M059J (cell line): ENCODE data around the gene VIPR1. TPM values are rescaled to one million over a fixed set of nuclear protein-coding genes. Genes with fewer than 3 reads are reported as not detected.
A peak's percentile ranks its signal among the peaks of the same experiment; 100 is the strongest.

ENCODE experiments used
- DNase-seq: peaks from one replicate; pipeline ENCODE4 v3.0.0-alpha.2; 2012; ENCODE audit warnings: low read depth
- total RNA-seq: library from RNA; depleted of rRNA; stranded (reverse); fragments of >200 nt; shearing (Covaris generic); gene quantifications from 2 replicates; pipeline ENCODE4 v1.2.3, GENCODE V29; 2014

The VIPR1 gene
- total RNA-seq, 1 experiment from 2014 or later, result 0.12 TPM

GRCh38 chr3:42493126-42493797 is 9.2 kb upstream of the VIPR1 start:
- no peak for DNase-seq

- DNase-seq, result no peak
Measured at GRCh38 chr3:42493798-42494151, 8.7 kb upstream of the VIPR1 start.

DNA sequence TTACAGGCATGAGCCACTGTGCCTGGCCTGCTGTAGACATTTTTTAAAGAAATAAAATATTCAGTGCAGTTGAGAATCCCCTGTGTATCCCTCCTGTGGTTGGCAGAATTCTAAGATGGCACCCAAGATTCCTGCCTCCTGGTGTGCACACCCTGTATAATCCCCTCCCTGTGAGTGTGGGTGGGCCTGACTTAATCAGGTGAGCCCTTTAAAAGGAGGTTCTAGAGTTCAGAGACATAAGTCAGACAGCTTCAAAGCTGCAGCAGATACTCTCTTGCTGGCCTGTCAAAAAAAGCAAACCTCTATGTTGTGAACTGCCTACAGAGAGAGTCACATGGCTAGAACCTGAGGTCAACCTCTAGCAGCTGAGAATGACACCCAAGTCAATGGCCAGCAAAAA is 7.0 kb upstream of the VIPR1 start:
- no peak for DNase-seq

- DNase-seq, result peak; percentile 71
Measured at GRCh38 chr3:42497009-42497731, 5.3 kb upstream of the VIPR1 start.

- DNase-seq, result no peak
Measured at GRCh38 chr3:42498034-42498433, 4.4 kb upstream of the VIPR1 start.

GRCh38 chr3:42498791-42499477 is 3.5 kb upstream of the VIPR1 start:
- DNase-seq, result no peak

GRCh38 chr3:42499478-42499871 is 3.0 kb upstream of the VIPR1 start:
- DNase-seq, result no peak

DNA sequence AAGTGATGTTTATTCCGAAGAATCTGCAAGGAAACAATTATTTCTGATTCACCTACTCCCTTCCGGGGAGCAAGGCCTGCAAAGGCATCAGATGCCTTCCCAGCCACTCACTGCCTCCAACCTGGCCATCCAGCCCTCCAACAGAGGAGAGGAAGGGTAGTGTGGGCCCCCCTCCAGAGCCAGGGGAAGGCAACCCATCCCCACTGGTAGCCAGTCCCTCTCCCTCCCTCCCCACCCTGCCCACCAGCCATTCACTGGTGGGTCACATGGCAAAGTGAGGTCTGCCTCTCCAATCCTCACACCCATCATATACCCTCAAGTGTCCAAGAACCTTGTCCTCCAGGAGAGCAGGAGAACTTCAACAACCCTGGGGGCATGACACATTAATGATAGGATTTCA is 2.4 kb upstream of the VIPR1 start:
- DNase-seq, result no peak

GRCh38 chr3:42500909-42501308 is 1.5 kb upstream of the VIPR1 start:
- DNase-seq, result no peak

GRCh38 chr3:42501321-42501680 is 1.1 kb upstream of the VIPR1 start:
- no peak for DNase-seq

DNA sequence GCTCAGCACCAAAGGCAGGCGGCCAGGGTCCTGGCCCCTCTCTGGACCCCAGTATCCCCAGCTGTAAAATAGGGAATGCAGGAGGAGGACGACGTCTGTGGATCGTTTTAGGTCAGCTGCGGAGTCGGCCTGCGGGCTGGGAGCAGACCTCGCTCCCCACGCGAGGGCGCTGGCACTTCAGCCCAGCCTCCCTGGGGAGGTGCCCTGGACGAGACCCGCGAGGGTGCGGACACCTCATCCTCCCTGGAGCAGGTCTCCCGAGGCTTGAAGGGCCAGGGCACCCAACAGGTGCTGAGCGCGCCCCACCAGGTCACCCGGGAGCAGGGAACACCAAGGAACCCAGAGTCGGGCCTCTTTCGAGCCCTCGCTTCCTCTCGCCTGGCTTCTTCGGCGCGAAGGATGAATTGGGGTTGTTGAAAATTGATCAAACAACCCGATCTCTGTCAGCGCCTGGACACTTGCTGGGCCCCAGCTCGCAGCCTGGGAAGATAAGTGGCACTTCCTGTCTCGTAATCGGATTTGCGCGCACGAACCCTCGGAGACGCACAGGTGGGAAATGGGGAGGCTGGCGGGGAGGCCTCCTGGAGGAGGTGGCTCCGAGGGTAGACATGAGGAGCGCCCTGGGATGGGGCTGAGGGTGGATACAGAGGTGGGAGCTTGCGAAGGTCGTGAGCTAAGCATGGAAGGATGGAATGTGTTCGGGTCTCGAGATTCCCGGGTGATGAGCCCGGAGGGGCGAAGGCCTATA is 588 bp upstream of the VIPR1 start:
- peak; percentile 23 for DNase-seq

- no peak for DNase-seq
Measured at GRCh38 chr3:42503251-42503924, 945 bp downstream of the VIPR1 start.

DNA sequence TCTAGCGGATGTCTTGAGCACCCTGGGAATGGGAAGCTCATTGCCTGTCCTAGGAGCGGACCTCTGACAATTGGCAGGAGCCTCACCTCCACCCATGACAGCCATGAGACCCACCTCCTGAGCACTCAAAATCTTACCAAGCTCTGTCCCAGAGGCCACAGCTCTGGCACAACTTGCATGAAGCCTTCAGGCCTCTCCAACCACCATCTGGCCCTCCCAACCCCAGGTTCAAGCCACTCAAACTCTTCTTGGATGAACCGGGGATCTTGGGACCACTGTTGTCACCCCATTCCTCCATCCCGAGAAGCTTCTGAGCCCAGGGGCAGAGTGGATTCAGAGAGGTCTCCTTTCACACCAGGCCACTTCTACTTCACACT is 1.5 kb downstream of the VIPR1 start:
- DNase-seq, result no peak

DNA sequence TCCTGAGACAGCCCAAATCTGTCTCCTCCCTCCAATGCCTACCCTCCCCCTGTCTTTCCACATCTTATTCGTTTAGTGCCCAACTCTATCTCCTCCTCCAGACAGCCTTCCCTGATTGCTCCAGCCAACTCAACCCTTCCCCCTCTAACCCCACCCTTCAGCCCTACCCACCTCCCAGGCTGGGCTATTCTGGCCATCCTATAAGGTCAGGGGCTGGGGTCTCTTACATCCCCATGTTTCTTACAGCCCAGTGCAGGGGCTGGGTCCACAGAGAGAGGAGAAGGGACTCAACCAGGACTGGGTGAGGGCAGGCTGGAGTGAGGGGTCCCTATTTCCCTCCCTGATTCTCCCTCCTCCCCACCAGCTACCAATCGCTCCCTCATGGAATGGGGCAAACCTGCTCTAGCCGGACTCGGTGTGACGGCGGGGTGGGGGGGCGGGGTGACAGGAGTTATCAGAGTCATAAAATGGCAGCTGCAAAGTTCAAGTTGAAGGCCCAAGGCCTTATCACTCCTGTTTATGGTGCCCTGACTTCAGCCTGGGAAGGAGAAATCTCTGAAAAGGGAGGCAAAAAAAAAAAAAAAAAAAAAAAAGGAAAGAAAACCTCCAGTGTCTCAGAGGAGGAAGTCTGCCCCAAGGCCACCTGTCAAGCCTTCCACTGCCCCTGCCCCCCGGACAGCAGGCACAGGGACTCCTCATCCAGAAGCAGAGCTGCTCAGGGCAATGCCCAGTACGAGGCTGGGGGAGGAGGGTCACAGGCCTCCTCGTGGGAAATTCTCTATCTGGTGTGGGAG is 2.1 kb downstream of the VIPR1 start:
- no peak for DNase-seq

- no peak for DNase-seq
Measured at GRCh38 chr3:42505128-42505848, 2.8 kb downstream of the VIPR1 start.

DNA sequence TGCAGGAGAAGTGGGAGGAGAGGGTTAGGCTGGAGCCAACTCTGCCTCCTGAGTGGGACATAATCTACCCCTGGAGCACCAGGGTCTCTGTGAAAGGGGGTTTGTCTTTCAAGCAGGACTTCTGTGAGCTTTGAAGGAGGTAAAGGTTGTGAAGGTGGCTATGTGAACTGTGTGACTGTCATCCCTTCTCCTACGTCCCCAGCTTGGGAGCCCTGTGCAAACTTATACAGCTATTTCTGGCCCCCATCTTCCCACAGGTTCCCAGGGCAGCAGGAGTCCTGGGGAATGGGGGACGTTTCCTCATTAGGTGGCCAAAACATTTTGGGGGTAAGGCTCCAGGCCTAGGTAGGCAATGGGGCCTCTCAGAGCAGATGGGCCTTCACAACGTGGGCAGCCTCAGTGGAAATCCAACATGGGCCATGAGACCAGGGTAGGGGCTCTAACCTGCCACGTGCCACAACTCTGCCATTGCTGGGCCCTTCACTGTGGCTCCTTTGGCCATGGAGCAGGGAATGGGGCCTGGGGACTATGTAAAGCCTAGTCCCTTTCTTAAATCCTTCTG is 3.5 kb downstream of the VIPR1 start:
- DNase-seq, result no peak

DNA sequence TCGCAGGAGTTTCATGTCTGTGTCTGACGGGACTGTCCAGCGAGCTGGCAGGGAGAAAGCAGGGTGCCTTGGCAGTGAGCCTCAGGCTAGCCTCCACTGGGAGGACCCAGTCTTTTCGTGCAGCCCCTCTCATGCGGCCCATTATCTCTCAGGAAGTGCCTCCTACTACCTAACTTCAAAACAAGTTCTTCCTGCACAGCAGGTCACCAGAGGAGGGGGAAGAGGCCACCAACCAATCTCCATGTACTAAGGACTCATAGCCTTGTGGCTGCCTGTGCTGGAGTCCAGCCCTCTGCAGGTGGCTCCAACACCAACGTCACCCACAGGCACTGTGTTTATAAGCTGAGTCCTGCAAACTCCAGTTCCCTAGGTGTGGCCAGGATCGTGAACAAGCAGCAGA is 4.8 kb downstream of the VIPR1 start:
- no peak for DNase-seq

- DNase-seq, result no peak
Measured at GRCh38 chr3:42507761-42508335, 5.4 kb downstream of the VIPR1 start.

DNA sequence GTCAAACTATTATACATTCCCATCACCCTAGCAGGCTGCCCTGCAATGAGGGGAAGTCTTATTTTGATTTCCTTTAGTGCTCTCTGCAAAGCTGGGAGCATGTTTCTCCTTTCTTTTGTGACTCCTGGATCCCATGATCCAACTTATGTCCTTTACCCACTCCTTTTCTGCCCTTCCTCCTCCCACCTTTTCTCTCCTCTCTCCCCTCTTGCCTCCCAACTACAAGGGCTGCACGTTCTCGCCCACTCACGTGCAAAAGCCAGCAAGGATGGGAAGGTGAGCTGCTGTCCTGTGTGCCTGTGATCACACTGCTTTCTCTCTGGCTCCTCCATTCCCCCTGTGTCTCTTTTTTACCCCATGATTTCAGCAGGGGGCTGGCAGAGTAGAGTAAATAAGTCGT is 6.1 kb downstream of the VIPR1 start:
- DNase-seq, result no peak

DNA sequence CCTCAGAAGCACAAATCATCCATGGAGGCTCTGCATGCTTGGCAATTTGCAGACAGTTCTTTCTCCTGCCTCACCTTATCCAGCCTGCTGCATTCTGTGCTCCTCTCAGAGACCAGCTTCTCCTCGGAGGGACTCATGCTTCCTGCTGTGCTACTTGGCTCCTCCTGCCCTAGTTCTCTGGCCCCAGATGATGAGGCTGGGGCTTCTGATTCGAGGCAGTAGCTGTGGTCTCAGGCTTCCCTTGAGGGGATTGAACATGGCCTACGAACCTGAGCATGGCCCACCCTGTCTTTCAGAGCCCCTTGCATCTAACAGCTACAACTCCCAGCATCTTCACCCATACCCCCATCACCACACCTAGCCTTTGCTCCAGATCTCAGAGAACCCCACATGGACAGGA is 6.7 kb downstream of the VIPR1 start:
- DNase-seq, result no peak
